Measurements from ENCODE around the gene HK1.
A peak's percentile ranks its signal among the peaks of the same experiment; 100 is the strongest.

Gene HK1

DNA sequence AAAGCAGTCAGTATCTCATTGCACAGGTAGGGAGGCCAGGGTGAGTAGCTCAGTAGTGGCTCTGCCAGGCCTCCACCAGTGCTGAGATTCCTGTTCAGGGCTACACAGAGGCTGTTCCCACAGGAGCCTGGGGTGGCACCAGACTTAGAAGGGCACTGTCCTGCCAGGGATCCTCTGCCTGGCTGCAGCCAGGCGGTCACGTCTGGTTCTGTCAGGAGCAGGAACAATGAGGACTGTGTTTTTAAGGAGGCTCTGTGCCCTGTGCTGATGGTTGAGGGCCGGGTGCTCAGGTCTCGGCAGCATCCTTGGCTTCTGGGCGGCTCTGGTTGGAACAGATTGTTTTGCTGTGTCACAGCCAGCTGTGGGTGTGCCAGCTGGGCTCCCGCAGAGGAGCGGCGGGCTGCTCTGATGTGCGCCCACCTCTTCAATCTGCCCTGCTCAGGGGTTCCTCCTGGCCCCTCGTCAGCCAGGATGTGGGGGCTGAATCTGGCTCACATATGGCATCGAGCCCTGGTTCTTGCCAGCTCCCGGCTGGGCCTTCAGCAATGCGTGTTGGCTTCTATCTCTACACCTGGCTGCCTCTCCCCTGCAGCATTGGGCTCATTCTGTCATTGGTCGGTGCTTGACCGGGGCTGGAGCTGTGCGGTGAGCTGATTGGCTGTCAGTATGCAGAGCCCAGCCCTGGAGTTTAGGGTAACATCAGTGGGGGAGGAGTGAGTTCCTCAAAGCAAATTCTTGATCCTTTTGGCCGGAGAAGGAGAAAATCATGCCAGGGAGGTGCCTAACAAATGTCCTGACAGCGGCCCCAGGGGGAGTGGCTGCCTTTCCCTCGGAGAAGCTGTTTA is 97.2 kb downstream of the HK1 start:
- no peak for DNase-seq (ENCODE audit: low read depth)

DNA sequence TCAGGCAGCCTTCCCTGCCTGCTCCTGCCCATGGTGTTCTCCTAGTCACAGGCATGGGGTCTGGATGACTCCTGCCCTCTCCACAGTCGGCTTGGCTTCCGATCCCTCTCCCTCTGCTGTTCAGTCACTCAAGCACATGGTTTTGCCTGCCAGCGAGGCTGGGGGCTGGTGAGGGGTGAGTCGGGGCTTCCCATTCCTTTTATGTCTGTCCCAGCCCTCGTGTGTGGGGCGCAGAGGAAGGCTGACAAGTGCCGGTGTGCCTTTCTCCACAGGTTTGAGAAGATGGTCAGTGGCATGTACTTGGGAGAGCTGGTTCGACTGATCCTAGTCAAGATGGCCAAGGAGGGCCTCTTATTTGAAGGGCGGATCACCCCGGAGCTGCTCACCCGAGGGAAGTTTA is 98.4 kb downstream of the HK1 start:
- DNase-seq (ENCODE audit: low read depth) = no peak

DNA sequence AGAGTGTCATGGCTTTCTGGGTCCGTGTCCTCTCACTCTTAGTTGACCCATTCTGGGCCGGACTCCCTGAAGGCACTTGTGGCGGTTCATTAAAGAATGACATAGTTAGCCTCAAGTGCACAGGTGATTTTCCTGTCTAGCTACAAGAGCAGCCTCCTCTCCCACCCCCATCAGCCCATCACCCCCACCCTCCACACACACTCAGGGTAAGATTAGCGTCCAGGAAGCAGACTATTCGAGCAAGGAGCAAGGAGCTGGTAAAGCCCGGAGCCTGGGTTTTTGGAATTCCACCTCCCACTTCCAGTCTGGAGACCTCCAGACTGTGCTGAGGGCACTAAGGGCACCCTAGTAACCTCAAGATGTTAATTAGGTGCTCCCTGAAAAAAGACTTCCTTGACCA is 98.9 kb downstream of the HK1 start:
- DNase-seq (ENCODE audit: low read depth) = no peak

DNA sequence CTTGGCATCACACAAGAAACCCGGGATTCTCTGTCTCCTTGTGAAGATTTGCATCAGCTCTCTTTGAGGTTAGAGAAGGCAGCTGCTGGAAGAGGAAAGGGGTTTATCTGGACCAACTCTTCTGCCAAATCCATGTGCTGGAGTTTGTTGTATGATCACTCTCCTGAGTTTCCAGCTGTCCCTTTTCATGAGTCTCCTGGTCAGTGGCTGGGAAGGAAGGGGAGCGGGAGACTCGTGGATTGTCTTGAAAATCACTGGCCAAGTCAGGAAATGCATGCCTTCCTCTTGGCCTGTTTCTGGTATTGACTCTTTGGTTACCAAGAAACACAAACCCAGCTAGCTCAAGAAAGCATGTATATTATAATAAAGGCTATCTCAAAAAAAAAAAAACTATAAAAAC is 99.6 kb downstream of the HK1 start:
- no peak for DNase-seq (ENCODE audit: low read depth)

DNA sequence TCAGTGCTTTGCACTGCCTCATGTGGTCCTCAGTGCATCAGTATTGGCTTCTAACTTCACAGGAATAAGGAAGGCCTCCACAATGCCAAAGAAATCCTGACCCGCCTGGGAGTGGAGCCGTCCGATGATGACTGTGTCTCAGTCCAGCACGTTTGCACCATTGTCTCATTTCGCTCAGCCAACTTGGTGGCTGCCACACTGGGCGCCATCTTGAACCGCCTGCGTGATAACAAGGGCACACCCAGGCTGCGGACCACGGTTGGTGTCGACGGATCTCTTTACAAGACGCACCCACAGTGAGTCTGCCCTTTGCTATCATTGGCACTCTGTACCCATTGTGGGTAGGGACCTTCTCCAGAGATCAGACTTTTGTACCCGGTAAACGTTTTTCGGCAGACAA is 101.5 kb downstream of the HK1 start:
- no peak for DNase-seq (ENCODE audit: low read depth)

DNA sequence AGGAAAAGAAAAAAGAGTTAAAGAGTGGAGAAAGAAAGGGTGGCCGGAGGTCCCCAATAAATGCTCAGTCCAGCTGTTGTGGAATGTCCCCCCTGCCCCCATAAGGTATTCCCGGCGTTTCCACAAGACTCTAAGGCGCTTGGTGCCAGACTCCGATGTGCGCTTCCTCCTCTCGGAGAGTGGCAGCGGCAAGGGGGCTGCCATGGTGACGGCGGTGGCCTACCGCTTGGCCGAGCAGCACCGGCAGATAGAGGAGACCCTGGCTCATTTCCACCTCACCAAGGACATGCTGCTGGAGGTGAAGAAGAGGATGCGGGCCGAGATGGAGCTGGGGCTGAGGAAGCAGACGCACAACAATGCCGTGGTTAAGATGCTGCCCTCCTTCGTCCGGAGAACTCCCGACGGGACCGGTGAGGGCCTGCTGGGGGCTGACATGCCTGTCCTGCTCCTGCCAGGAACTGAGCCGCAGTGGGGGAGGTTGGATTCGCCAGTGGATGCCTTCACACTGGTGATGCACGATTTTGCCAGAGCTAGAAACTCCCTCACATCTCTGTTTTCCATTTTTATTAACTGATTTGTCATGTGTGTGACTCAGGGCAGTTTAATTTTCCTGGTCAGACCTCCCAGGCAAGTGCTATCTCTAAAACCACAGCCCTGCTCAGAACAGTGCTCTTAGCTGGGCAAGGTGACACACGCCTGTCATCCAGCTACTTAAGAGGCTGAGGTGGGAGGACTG is 104.3 kb downstream of the HK1 start:
- DNase-seq (ENCODE audit: low read depth) = peak; percentile 81

DNA sequence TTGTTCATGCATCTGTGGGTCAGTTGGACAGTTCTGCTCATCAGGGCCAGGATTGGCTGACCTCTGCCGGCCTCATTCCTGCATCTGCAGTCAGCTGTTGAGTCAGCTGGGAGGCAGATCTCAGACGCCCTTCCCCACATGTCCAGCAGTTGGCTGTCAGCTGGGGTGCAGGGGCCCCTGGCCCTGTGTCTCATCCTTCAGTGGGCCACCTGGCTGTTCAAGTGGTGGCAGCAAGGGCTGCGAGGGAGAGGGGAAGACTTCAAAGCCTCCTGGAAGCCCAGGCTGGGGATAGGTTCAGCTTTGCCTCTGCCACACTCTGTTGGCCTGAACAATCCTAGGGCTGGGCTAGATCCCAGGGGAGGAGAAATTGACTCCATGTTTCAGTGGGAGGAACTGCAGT is 105.3 kb downstream of the HK1 start:
- DNase-seq (ENCODE audit: low read depth) = peak; percentile 66

DNA sequence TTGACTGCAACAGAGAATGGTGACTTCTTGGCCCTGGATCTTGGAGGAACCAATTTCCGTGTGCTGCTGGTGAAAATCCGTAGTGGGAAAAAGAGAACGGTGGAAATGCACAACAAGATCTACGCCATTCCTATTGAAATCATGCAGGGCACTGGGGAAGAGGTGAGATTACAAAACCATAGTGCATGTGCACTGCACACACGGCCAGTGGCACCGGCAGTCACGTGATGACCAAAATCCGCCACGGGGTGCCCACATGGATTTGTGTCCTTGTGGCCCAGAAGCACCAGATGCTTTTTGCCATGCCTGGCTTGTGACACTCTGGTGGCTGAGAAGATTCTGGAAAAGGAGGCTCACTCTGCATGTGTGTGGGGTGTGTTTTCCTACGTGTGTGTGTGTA is 106.0 kb downstream of the HK1 start:
- DNase-seq (ENCODE audit: low read depth) = no peak

DNA sequence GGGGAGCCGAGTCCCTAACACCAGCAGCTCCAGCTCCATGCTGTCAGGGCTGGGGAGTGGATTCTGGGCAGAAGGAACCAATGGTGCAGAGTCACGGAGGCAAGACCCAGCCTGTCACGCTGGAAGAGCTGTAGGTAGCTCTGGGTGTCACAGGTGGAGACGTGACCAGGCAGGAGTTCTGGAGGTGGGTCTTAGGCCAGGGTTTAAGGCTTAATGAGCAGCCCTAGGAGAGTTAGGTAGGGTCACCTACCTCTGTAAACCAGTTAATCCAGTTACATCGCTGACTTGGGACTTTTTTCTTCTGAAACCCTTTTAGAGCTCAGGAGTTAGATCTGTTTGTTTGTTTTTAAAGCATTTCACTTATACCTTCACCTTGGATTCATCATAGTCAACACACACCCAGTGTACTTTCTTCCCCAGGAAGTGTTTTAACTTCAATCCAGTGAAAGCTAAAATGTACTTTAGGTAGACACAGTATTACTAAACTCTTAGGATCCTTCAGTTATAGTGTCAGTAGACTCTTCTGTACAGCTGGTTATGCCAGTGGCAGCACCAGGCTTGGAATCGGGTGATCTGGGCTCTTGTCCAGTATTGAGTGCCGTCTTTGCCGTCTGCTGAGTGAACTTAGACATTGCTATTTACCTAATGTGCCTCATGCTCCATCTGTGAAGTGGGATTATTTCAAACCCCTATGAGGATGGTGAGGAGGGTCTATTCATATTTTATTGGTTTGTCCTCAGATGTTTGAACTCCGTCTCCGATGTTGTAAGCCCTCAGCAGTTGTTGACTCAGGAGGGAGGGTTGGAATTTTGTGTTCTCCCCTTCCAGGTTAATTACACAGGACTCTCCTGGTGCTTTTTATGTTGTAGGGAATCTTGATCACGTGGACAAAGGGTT is 107.4 kb downstream of the HK1 start:
- DNase-seq (ENCODE audit: low read depth) = no peak

DNA sequence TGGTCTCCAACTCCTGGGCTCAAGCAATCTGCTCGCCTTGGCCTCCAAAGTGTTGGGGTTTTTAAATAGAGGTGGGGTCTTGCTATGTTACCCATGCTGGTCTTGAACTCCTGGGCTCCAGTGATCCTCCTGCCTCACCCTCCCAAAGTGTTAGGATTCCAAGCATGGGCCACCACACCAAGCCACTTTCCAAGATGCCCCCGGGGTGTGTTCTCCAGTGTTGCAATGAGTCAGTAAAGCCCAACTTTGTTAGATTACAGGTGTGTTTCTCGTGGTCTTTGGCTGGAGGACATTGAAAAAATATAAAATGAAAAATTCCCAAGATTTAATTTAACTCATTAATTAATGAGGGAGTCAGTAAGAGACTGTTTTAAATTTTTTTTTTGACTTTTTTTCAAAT is 109.2 kb downstream of the HK1 start:
- no peak for DNase-seq (ENCODE audit: low read depth)

DNA sequence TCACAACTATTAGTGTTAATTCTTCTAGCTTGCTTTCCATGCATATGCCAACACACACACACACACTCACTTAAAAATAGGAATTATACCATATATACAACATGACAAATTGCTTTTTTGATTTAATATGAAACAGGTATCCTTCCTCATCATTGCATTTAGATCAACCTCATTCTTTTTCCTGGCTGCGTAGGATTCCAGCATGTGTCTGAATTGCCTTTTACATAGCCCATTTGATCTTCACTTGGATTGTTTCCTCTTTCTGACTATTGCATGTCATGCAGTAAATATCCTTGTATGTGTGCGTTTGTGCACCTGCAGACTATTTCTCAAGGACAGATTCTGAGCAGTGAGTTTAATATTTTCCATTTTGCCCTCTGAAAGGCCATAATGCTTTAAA is 110.2 kb downstream of the HK1 start:
- DNase-seq (ENCODE audit: low read depth) = no peak

DNA sequence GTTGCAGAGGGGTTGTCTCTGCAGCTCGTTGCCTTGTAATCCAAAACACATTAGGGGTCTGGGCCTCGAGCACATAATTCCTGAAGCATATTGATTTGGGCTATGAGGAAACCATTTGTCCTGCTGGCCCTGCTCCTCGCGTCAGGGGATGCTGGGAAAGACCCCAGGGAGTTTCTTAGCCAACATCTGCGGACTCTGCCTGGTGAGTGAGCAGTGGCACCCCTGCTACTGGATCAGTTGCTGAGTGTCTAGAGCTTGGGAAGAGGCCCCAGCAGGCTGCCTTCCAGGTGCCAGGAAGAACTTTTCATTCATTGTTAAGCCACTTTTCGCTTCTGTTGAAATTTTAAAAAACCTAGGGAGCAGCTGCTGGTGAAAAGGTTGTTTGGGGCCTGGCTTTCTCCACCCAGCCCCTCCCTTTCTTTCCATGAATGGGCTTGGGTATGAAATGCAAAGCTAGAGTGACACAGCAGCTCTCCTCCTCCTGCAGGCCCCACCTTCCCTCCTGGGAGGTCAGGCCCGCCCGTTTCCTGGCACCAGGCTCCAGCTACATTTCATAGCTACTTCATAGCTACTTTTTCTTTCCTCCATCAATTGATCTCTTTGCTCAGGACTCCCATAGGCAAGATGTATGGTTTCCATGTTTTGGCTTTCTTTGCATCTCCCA is 111.7 kb downstream of the HK1 start:
- peak; percentile 54 for DNase-seq (ENCODE audit: low read depth)

DNA sequence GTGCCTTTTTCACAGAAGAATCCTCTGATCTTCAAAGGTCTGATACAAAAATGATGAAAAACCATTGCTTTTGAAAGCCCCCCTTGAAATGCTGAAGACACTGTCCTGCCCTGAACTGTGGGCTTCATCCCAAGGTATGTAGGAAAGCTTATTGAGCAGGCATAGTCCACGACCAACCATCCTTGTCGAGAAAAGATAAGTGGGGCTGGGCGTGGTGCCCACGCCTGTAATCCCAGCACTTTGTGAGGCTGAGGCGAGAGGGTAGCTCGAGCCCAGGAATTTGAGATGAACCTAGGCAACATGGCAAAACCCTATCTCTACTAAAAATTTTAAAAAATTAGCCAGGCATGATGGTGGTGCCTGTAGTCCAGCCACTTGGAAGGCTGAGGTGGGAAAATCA is 112.9 kb downstream of the HK1 start:
- DNase-seq (ENCODE audit: low read depth) = no peak

DNA sequence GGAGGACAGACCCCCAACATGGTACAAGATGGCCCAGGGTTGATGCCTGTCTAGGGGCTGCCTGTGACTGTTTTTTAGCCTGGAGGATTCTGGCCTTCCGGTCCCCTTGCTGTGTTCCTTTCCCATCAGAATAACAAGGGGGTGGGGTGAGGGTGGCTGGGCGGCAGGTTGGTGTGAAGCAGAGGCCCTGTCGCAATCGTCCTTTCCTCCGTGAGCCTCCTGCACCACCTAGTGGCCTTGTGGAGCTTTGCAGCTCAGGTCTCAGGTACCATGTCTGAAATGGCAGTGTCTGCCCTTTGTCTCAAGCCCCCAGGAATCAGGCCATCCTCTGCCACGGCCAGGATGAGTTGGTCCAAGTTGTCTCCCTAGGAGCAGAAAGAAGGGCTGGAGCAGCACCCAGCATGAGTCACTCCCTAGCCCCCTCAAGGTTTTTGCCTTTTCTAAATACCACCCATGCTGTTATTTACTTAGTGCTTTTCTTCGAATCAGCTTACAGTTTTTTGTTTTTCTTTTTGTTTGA is 114.2 kb downstream of the HK1 start:
- DNase-seq (ENCODE audit: low read depth) = peak; percentile 56

DNA sequence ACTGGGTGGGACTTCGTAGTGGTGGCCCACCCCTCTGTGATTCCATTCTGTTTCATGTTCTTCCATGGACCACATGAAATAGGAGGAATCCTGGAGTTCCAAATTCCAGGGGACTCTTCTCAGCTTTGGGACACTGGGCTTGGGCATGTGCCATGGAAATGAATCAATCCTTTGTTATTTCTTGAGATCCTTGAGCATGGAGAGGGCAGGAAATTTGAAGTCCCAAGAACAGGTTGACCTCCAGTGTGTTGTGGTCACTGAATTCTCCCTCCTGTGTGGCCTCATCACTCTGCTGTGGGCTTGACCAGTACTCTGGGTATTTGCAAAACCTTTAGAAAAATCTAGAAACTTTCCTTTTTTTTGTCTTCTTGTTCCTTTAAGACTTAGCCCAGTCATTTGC is 115.7 kb downstream of the HK1 start:
- DNase-seq (ENCODE audit: low read depth) = no peak

DNA sequence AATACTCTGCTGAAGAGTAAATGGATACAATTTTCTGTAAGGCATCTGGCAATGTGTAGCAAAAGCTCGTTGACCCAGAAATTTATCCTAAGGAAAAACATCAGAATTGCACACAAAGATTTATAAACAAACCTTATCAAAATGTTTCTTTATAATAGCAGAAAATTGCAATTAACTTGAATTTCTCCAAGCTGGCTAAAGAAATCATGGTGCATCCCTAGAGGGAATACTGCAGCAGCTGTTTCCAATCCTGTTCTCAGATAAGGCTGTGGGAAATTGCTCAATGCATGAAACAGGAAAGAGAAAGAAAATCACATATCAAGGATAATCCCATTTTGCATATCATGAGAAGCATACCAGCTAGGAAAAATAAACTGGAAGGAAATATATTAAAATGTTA is 119.7 kb downstream of the HK1 start:
- no peak for DNase-seq (ENCODE audit: low read depth)

DNA sequence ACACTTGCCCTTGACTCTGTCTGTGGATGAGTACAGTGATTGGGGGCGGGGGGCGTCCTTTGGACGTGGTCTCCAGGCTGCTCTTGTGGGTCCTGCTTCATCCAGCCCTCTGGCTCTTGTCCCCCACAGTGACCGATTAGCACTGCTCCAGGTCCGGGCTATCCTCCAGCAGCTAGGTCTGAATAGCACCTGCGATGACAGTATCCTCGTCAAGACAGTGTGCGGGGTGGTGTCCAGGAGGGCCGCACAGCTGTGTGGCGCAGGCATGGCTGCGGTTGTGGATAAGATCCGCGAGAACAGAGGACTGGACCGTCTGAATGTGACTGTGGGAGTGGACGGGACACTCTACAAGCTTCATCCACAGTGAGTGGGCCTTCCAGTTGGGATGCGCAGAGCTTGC is 120.2 kb downstream of the HK1 start:
- no peak for DNase-seq (ENCODE audit: low read depth)

DNA sequence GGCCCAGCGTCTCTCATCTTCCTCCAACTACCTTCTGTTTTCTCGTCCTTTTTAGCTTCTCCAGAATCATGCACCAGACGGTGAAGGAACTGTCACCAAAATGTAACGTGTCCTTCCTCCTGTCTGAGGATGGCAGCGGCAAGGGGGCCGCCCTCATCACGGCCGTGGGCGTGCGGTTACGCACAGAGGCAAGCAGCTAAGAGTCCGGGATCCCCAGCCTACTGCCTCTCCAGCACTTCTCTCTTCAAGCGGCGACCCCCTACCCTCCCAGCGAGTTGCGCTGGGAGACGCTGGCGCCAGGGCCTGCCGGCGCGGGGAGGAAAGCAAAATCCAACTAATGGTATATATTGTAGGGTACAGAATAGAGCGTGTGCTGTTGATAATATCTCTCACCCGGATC is 122.6 kb downstream of the HK1 start:
- DNase-seq (ENCODE audit: low read depth) = no peak

DNA sequence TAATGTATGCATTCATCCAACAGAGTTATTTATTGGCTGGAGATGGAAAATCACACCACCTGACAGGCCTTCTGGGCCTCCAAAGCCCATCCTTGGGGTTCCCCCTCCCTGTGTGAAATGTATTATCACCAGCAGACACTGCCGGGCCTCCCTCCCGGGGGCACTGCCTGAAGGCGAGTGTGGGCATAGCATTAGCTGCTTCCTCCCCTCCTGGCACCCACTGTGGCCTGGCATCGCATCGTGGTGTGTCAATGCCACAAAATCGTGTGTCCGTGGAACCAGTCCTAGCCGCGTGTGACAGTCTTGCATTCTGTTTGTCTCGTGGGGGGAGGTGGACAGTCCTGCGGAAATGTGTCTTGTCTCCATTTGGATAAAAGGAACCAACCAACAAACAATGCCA is 123.1 kb downstream of the HK1 start:
- DNase-seq (ENCODE audit: low read depth) = no peak

DNA sequence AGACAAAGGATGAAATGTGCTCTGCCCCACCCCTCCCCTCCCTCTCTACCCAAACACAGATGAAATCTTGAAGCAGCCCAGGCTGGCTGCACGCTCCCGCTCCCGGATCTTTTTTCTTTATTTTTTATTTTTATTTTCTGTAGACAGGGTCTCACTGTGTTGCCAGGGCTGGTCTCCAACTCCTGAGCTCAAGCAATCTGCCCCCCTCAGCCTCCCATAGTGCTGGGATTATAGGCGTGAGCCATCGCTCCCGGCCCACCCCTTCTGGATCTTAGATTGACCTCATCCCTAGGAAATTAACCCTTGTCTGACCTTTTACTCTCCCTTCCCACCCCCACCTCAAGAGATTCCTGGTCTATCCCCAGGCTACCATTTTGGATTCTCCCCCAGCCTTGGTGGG is 124.1 kb downstream of the HK1 start:
- DNase-seq (ENCODE audit: low read depth) = no peak

DNA sequence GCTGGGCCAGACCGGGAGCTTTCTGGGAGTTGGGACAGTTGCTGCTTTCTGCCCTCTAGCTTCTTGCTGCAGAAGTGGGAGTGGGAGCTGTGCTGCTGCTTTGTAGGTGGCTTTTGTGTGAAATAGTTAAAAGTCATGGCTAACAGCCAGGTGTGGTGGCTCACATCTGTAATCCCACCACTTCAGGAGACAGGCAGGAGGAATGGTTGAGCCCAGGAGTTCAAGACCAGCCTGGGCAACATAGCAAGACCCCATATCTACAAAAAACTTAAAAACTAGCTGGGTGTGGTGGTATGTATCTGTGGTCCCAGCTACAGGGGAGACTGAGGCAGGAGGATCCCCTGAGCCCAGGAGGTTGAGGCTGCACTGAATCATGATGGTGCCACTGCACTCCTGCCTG is 124.8 kb downstream of the HK1 start:
- DNase-seq (ENCODE audit: low read depth) = no peak

DNA sequence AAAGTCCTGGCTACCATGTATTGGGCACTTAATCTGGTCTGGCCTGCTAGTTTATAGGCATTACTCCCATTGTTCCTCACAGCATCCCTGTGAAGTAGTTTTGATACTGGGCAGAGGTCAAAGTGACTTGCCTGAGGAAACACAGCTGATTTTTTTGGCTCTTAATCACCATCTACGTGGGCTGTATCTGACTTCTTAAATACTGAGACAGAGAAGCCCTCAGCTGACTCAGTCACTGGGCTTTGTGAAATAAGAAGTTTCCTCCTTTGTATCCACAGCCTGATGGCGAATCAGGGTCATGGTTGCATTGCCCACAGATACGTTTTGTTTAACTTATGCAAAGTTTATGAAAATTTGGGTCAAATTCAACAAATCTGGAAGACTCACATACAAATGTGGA is 125.2 kb downstream of the HK1 start:
- DNase-seq (ENCODE audit: low read depth) = peak; percentile 77

Data from stromal cell of bone marrow (primary cell).